ENCODE measurements around the gene RYR2. TPM values are rescaled to one million over a fixed set of nuclear protein-coding genes. Genes with fewer than 3 reads are reported as not detected.

Gene RYR2
- total RNA-seq, 1 experiment from 2014 or later: 3.4 TPM

DNA sequence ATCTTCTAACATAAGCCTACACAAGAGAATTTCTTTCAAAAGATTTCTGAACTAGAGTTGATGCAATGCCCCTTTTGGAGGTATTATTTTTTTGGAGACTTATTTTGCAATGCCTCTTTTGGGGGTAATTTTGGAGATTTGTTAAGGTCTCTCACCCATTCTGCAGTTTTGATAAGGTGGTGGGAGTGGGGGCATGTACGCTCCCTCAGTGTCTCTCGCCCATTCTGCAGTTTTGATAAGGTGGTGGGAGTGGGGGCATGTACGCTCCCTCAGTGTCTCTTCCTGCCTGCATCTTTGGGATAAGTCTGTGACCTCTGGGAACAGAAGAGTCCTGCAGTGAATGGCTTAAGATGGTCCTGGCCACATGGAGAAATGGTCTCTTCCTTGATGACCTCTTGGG, 536.6 kb downstream of the RYR2 start:
- Mint-ChIP-seq H3K36me3 (ENCODE audit: insufficient read depth in 1 of 3, low read depth in 3 of 3) (peaks cover 11 to 30% (median 27%) of the 10 kb centered on the region in 3 experiments), H3K4me1 (no peaks in the 10 kb centered on the region), H3K9me3 (peaks cover 23% of the 10 kb centered on the region in 2 experiments), H3K27ac (no peak overlapping the region), H3K27me3 (ENCODE audit: low read depth) (no peaks in the 10 kb centered on the region), H3K4me3 (no peak overlapping the region)
- no peaks in the 10 kb centered on the region for H3K9me3 ChIP-seq (ENCODE audit: control insufficient read depth, low read depth, low read length)
- no peak overlapping the region for H4K5ac ChIP-seq (ENCODE audit: insufficient read length, low read depth, low read length)
- H3K23ac ChIP-seq (ENCODE audit: insufficient read length, low read depth, low read length): no peak overlapping the region
- no peaks in the 10 kb centered on the region for H3K23me2 ChIP-seq (ENCODE audit: insufficient read length, low read depth, low read length, poor library complexity, severe bottlenecking)
- H3K56ac ChIP-seq (ENCODE audit: insufficient read length, low read depth, low read length): no peak overlapping the region
- H3K9ac ChIP-seq (ENCODE audit: extremely low read depth, insufficient read length, low read length): no peak overlapping the region
- TF ChIP-seq, protein P1, sequence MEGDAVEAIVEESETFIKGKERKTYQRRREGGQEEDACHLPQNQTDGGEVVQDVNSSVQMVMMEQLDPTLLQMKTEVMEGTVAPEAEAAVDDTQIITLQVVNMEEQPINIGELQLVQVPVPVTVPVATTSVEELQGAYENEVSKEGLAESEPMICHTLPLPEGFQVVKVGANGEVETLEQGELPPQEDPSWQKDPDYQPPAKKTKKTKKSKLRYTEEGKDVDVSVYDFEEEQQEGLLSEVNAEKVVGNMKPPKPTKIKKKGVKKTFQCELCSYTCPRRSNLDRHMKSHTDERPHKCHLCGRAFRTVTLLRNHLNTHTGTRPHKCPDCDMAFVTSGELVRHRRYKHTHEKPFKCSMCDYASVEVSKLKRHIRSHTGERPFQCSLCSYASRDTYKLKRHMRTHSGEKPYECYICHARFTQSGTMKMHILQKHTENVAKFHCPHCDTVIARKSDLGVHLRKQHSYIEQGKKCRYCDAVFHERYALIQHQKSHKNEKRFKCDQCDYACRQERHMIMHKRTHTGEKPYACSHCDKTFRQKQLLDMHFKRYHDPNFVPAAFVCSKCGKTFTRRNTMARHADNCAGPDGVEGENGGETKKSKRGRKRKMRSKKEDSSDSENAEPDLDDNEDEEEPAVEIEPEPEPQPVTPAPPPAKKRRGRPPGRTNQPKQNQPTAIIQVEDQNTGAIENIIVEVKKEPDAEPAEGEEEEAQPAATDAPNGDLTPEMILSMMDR (conservative IDR thresholded peaks at IDR 0.05): no peak
- H2AFZ ChIP-seq (ENCODE audit: low read length): no peak overlapping the region
- no peak overlapping the region for H4K8ac ChIP-seq (replicated peaks; ENCODE audit: insufficient read length, low read depth, low read length)
- no CpG with 5 or more reads among the region's 3 CpGs for WGBS (ENCODE audit: extremely low coverage, insufficient read length, low lambda C conversion rate)
- no peak overlapping the region for H2BK15ac ChIP-seq (ENCODE audit: low read depth, low read length)
- H2BK5ac ChIP-seq (ENCODE audit: insufficient read length, low read length): no peak overlapping the region
- H3K27ac ChIP-seq (ENCODE audit: insufficient read length, low read depth, low read length): no peak overlapping the region
- H2BK20ac ChIP-seq (ENCODE audit: low read depth, low read length, poor library complexity, severe bottlenecking): no peak overlapping the region
- H3K27me3 ChIP-seq (ENCODE audit: insufficient read depth, low read length): no peaks in the 10 kb centered on the region
- no peak overlapping the region for H3K14ac ChIP-seq (ENCODE audit: insufficient read depth, low read length)
- H3K79me1 ChIP-seq (ENCODE audit: insufficient read depth, low read depth, low read length, poor library complexity, severe bottlenecking): no peaks in the 10 kb centered on the region
- H2BK12ac ChIP-seq (ENCODE audit: insufficient read length, low read depth, low read length): no peak overlapping the region
- H3T11ph ChIP-seq (ENCODE audit: low read length): no peak overlapping the region
- H3K79me2 ChIP-seq (ENCODE audit: insufficient read depth, low read length): no peaks in the 10 kb centered on the region
- no peaks in the 10 kb centered on the region for H4K20me1 ChIP-seq (ENCODE audit: control insufficient read depth, insufficient read depth, insufficient read length)
- no peak overlapping the region for H2AK5ac ChIP-seq (ENCODE audit: insufficient read length, low read length)
- H3K18ac ChIP-seq (ENCODE audit: insufficient read length, low read depth, low read length): no peak overlapping the region
- H4K91ac ChIP-seq (ENCODE audit: insufficient read length, low read depth, low read length): no peak overlapping the region
- no peak overlapping the region for H2BK120ac ChIP-seq (ENCODE audit: low read depth, low read length, poor library complexity, severe bottlenecking)
- no peak overlapping the region for H3K4me2 ChIP-seq (ENCODE audit: insufficient read depth, insufficient read length, low read length)
- DNase-seq: no peak
- H3K4ac ChIP-seq (ENCODE audit: low read depth, low read length): no peak overlapping the region
- H3K4me1 ChIP-seq (ENCODE audit: insufficient read depth, low read length): no peaks in the 10 kb centered on the region
